ENCODE results near the gene OR9G4.

Gene OR9G4

DNA sequence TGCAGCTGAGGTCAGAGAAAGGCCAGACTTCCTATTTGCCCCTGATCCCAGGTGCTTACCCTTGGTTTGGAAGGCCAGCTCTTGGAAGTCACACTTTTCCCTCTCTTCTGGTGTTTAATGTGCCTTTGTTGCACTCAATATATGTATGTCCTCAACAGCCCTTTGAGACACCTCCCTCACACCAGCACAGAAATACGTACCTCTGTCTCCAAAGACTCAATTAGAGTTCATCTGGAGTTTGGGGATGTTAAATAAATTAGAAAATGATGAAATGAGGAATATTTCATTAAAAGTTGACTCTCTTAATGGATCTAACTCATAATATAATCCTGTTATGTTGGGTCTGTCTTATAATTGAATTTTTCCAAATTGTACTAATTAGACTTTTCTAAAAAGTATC, at the start of gene OR9G4:
Gene OR9G4 (minus strand): TSS at position 101 of the 400 bp plus-strand sequence. CDS start 4,931 bp downstream, outside the sequence.
- Histone ChIP-seq H3K36me3 (ENCODE audit: insufficient read depth, low read length) (no peaks in the 10 kb centered on the region), H3K9me3 (ENCODE audit: control insufficient read depth, insufficient read depth, low read length) (no peaks in the 10 kb centered on the region), H3K9ac (ENCODE audit: low read depth, low read length) (no peak within 1 kb of the TSS), H3K4me1 (ENCODE audit: insufficient read depth, low read length) (no peaks in the 10 kb centered on the region)

GRCh38 chr11:56783448-56784041, 35.0 kb upstream of the OR9G4 start:
- H3K9ac ChIP-seq (ENCODE audit: low read depth, low read length) = no peak overlapping the region
- peaks cover 8% of the 10 kb centered on the region; the same call in 1 of the 2 replicates for H3K9me3 ChIP-seq (ENCODE audit: control insufficient read depth, insufficient read depth, low read length)
- H3K36me3 ChIP-seq (ENCODE audit: insufficient read depth, low read length) = no peaks in the 10 kb centered on the region
- no peaks in the 10 kb centered on the region for H3K4me1 ChIP-seq (ENCODE audit: insufficient read depth, low read length)

GRCh38 chr11:56782167-56782847, 33.8 kb upstream of the OR9G4 start:
- peaks cover 4% of the 10 kb centered on the region; the same call in 1 of the 2 replicates for H3K9me3 ChIP-seq (ENCODE audit: control insufficient read depth, insufficient read depth, low read length)
- no peak overlapping the region for H3K9ac ChIP-seq (ENCODE audit: low read depth, low read length)
- H3K4me1 ChIP-seq (ENCODE audit: insufficient read depth, low read length) = no peaks in the 10 kb centered on the region

DNA sequence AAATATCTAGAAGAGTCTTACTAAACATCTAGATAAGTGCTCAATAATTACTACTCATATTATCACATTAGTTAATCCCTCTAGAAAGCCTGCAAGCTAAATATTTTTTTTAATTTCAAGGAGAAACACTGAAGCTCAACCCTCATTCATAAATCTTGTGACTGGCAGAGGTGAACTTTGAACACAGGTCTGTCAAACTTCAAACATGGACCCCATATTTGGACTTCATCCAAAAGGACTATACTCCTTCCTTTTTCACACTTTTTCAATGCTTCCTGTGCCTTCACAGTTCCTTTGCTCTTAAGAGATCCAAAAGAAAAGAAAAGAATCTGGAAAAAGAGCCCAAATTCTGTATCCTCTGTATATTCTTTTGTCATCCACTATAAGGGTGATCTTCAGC, 28.3 kb upstream of the OR9G4 start:
- no peaks in the 10 kb centered on the region for H3K4me1 ChIP-seq (ENCODE audit: insufficient read depth, low read length)
- no peaks in the 10 kb centered on the region; the same call in 1 of the 2 replicates for H3K9me3 ChIP-seq (ENCODE audit: control insufficient read depth, insufficient read depth, low read length)
- H3K9ac ChIP-seq (ENCODE audit: low read depth, low read length) = no peak overlapping the region
- no peaks in the 10 kb centered on the region for H3K36me3 ChIP-seq (ENCODE audit: insufficient read depth, low read length)

More at GRCh38 chr11:56782167-56782847, 33.8 kb upstream of the OR9G4 start:
- no peaks in the 10 kb centered on the region for H3K36me3 ChIP-seq (ENCODE audit: insufficient read depth, low read length)

DNA sequence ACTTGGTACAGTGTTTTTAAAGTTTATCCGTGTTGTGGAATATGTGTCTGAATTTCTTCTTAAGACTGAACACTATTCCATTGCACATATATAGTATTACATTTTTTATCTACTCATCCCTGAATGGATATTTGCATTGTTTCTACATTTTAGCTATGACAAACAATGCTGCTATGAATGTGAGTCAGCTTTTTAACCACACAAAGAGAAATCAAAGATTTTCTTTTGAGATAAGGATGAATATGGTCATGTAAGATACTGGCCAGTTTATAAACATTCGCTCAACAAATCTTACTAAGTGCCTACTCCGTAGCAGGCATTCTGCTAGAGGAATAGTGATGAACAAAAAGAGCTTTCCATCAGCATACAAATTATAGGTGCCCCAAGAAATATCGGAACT, 16.5 kb upstream of the OR9G4 start:
- H3K4me1 ChIP-seq (ENCODE audit: insufficient read depth, low read length) = no peaks in the 10 kb centered on the region
- no peak overlapping the region for H3K9ac ChIP-seq (ENCODE audit: low read depth, low read length)
- no peaks in the 10 kb centered on the region for H3K36me3 ChIP-seq (ENCODE audit: insufficient read depth, low read length)
- no peaks in the 10 kb centered on the region for H3K9me3 ChIP-seq (ENCODE audit: control insufficient read depth, insufficient read depth, low read length)

DNA sequence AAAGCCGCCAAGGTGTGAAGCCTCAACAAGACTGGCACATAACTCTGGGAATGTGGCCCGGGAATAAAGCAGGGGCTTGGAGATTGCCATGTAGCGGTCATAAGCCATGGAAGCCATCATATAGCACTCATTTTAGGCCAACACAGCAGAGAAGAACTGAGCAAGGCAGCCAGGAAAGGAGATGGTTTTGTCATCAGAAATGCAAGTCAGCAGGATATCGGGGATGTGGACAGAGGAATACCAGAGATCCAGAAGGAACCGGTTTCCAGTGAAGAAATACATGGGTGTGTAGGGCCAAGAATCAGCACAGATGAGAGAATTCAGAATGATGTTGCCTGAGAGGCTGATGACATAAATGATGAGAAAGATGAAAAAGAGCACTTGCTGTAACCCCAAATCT, 3.0 kb upstream of the OR9G4 start:
- Histone ChIP-seq H3K9ac (ENCODE audit: low read depth, low read length) (no peak overlapping the region), H3K4me1 (ENCODE audit: insufficient read depth, low read length) (no peaks in the 10 kb centered on the region; the same call in 1 of the 2 replicates), H3K36me3 (ENCODE audit: insufficient read depth, low read length) (no peaks in the 10 kb centered on the region), H3K9me3 (ENCODE audit: control insufficient read depth, insufficient read depth, low read length) (no peaks in the 10 kb centered on the region)

GRCh38 chr11:56750190-56750589, 1.7 kb upstream of the OR9G4 start:
- Histone ChIP-seq H3K9me3 (ENCODE audit: control insufficient read depth, insufficient read depth, low read length) (no peaks in the 10 kb centered on the region), H3K9ac (ENCODE audit: low read depth, low read length) (no peak overlapping the region), H3K4me1 (ENCODE audit: insufficient read depth, low read length) (no peaks in the 10 kb centered on the region; the same call in 1 of the 2 replicates), H3K36me3 (ENCODE audit: insufficient read depth, low read length) (no peaks in the 10 kb centered on the region)

- Histone ChIP-seq H3K9ac (ENCODE audit: low read depth, low read length) (no peak overlapping the region), H3K9me3 (ENCODE audit: control insufficient read depth, insufficient read depth, low read length) (no peaks in the 10 kb centered on the region), H3K4me1 (ENCODE audit: insufficient read depth, low read length) (no peaks in the 10 kb centered on the region), H3K36me3 (ENCODE audit: insufficient read depth, low read length) (no peaks in the 10 kb centered on the region)
Observed at GRCh38 chr11:56740886-56741285, 7.6 kb downstream of the OR9G4 start.

- no peaks in the 10 kb centered on the region for H3K4me1 ChIP-seq (ENCODE audit: insufficient read depth, low read length)
- no peaks in the 10 kb centered on the region for H3K9me3 ChIP-seq (ENCODE audit: control insufficient read depth, insufficient read depth, low read length)
- H3K36me3 ChIP-seq (ENCODE audit: insufficient read depth, low read length) = no peaks in the 10 kb centered on the region
- no peak overlapping the region for H3K9ac ChIP-seq (ENCODE audit: low read depth, low read length)
Observed at GRCh38 chr11:56740107-56740506, 8.4 kb downstream of the OR9G4 start.

GRCh38 chr11:56720513-56720912, 28.0 kb downstream of the OR9G4 start:
- Histone ChIP-seq H3K9me3 (ENCODE audit: control insufficient read depth, insufficient read depth, low read length) (no peaks in the 10 kb centered on the region), H3K9ac (ENCODE audit: low read depth, low read length) (no peak overlapping the region), H3K4me1 (ENCODE audit: insufficient read depth, low read length) (no peaks in the 10 kb centered on the region), H3K36me3 (ENCODE audit: insufficient read depth, low read length) (no peaks in the 10 kb centered on the region)

GRCh38 chr11:56716379-56716854, 32.1 kb downstream of the OR9G4 start:
- no peak overlapping the region for H3K9ac ChIP-seq (ENCODE audit: low read depth, low read length)
- H3K9me3 ChIP-seq (ENCODE audit: control insufficient read depth, insufficient read depth, low read length) = no peaks in the 10 kb centered on the region; the same call in 1 of the 2 replicates
- H3K4me1 ChIP-seq (ENCODE audit: insufficient read depth, low read length) = no peaks in the 10 kb centered on the region
- no peaks in the 10 kb centered on the region for H3K36me3 ChIP-seq (ENCODE audit: insufficient read depth, low read length)

GRCh38 chr11:56714206-56714605, 34.3 kb downstream of the OR9G4 start:
- H3K9me3 ChIP-seq (ENCODE audit: control insufficient read depth, insufficient read depth, low read length) = no peaks in the 10 kb centered on the region; the same call in 1 of the 2 replicates
- H3K9ac ChIP-seq (ENCODE audit: low read depth, low read length) = no peak overlapping the region
- H3K36me3 ChIP-seq (ENCODE audit: insufficient read depth, low read length) = no peaks in the 10 kb centered on the region
- H3K4me1 ChIP-seq (ENCODE audit: insufficient read depth, low read length) = no peaks in the 10 kb centered on the region

GRCh38 chr11:56706486-56706885, 42.0 kb downstream of the OR9G4 start:
- Histone ChIP-seq H3K9ac (ENCODE audit: low read depth, low read length) (no peak overlapping the region), H3K36me3 (ENCODE audit: insufficient read depth, low read length) (no peaks in the 10 kb centered on the region), H3K4me1 (ENCODE audit: insufficient read depth, low read length) (no peaks in the 10 kb centered on the region), H3K9me3 (ENCODE audit: control insufficient read depth, insufficient read depth, low read length) (no peaks in the 10 kb centered on the region; the same call in 1 of the 2 replicates)

GRCh38 chr11:56705784-56706396, 42.6 kb downstream of the OR9G4 start:
- Histone ChIP-seq H3K9ac (ENCODE audit: low read depth, low read length) (no peak overlapping the region), H3K4me1 (ENCODE audit: insufficient read depth, low read length) (no peaks in the 10 kb centered on the region), H3K36me3 (ENCODE audit: insufficient read depth, low read length) (no peaks in the 10 kb centered on the region), H3K9me3 (ENCODE audit: control insufficient read depth, insufficient read depth, low read length) (no peaks in the 10 kb centered on the region; the same call in 1 of the 2 replicates)
